IMR-90 (cell line): ENCODE measurements around the gene MYH6. TPM values are rescaled to one million over a fixed set of nuclear protein-coding genes. Genes with fewer than 3 reads are reported as not detected.

Experiments used
- ATAC-seq: fragments of 200-7000 bp; cut with Tn5 transposase; 2 replicates; pipeline ENCODE4 v1.9.1; 2020; ENCODE audit warnings: low read depth, mild to moderate bottlenecking, moderate library complexity
- BruUV-seq: library from RNA; stranded (reverse); fragments of 400-500 nt; replicated peaks from 2 replicates; lab custom pipeline; 2021; lab: Mats Ljungman, UMichigan
- CTCF ChIA-PET: fragments of 300-600 bp; formaldehyde crosslinking; extraction: SDS; loops from one replicate; lab custom pipeline; 2021; ENCODE audit warnings: antibody characterized with exemption; lab: Yijun Ruan, JAX
- POLR2A ChIA-PET: fragments of 300-600 bp; sonication (Branson Sonifier 250); formaldehyde crosslinking; loops from one replicate; lab custom pipeline; 2022; ENCODE audit warnings: antibody characterized with exemption; ENCODE audit not compliant: unreplicated experiment; lab: Charles Lee
- DNase-seq: peaks from one replicate; pipeline ENCODE4 v3.0.0; 2013
- H2AFZ ChIP-seq: replicated peaks from 2 replicates; pipeline ENCODE3; 2013; ENCODE audit warnings: low read length, mild to moderate bottlenecking; ENCODE audit not compliant: poor library complexity
- H2AK5ac ChIP-seq: 2 replicates; pipeline ENCODE4 v1.6.1; 2013; ENCODE audit warnings: low read depth, low read length, inconsistent platforms
- H2AK9ac ChIP-seq: replicated peaks from 2 replicates; pipeline ENCODE3; 2013; ENCODE audit warnings: mild to moderate bottlenecking, low read depth, low read length, moderate library complexity; ENCODE audit not compliant: poor library complexity
- H2BK120ac ChIP-seq: 2 replicates; pipeline ENCODE4 v1.6.1; 2013; ENCODE audit warnings: low read depth, low read length, inconsistent platforms
- H2BK15ac ChIP-seq: 3 replicates; pipeline ENCODE4 v1.6.1; 2013; ENCODE audit warnings: low read depth, low read length, inconsistent platforms
- H2BK20ac ChIP-seq: 2 replicates; pipeline ENCODE4 v1.6.1; 2013; ENCODE audit warnings: low read depth, mild to moderate bottlenecking, inconsistent platforms, low read length, moderate library complexity
- H2BK5ac ChIP-seq: 2 replicates; pipeline ENCODE4 v1.6.1; 2013; ENCODE audit warnings: mild to moderate bottlenecking, low read depth, low read length, inconsistent platforms; ENCODE audit not compliant: poor library complexity, severe bottlenecking
- H3K14ac ChIP-seq: replicated peaks from 2 replicates; pipeline ENCODE4 v1.6.1; 2013; ENCODE audit warnings: low read depth, low read length, inconsistent platforms
- H3K18ac ChIP-seq: 2 replicates; pipeline ENCODE4 v1.6.1; 2013; ENCODE audit warnings: low read depth, low read length, control low read depth
- H3K23ac ChIP-seq: 2 replicates; pipeline ENCODE4 v1.6.1; 2013; ENCODE audit warnings: low read depth, low read length, inconsistent platforms
- H3K27ac ChIP-seq: 2 replicates; pipeline ENCODE4 v1.5.1; 2013; ENCODE audit warnings: mild to moderate bottlenecking, control low read depth, low read length; ENCODE audit not compliant: insufficient read depth
- H3K27me3 ChIP-seq: 2 replicates; pipeline ENCODE4 v1.6.1; 2013; ENCODE audit warnings: low read length; ENCODE audit not compliant: control insufficient read depth, insufficient read depth
- H3K36me3 ChIP-seq: 2 replicates; pipeline ENCODE4 v1.6.1; 2013; ENCODE audit warnings: low read length, mixed read lengths; ENCODE audit not compliant: control insufficient read depth, insufficient read depth
- H3K4ac ChIP-seq: 2 replicates; pipeline ENCODE4 v1.6.1; 2013; ENCODE audit warnings: low read depth, low read length, inconsistent platforms
- H3K4me1 ChIP-seq: 2 replicates; pipeline ENCODE4 v1.6.1; 2013; ENCODE audit warnings: low read length, mixed read lengths; ENCODE audit not compliant: control insufficient read depth, insufficient read depth
- H3K4me2 ChIP-seq: 2 replicates; pipeline ENCODE4 v1.6.1; 2013; ENCODE audit warnings: low read depth, mild to moderate bottlenecking, control low read depth, low read length, moderate library complexity
- H3K4me3 ChIP-seq: 2 replicates; pipeline ENCODE4 v1.5.1; 2013; ENCODE audit warnings: low read depth, mild to moderate bottlenecking, control low read depth, low read length, moderate library complexity; ENCODE audit not compliant: insufficient read depth
- H3K56ac ChIP-seq: 2 replicates; pipeline ENCODE4 v1.6.1; 2013; ENCODE audit warnings: low read length, inconsistent platforms; ENCODE audit not compliant: insufficient read depth; ENCODE audit errors: extremely low read depth
- H3K79me1 ChIP-seq, 2 experiments: 2 replicates each; pipeline ENCODE4 v1.6.1; 2013; ENCODE audit warnings: low read length in 2 of 2, inconsistent platforms in 1 of 2, low read depth in 1 of 2
- H3K9ac ChIP-seq: 2 replicates; pipeline ENCODE4 v1.6.1; 2013; ENCODE audit warnings: low read depth, low read length, control low read depth
- H3K9me1 ChIP-seq: 2 replicates; pipeline ENCODE4 v1.6.1; 2013; ENCODE audit warnings: low read length, inconsistent platforms; ENCODE audit not compliant: insufficient read depth
- H3K9me3 ChIP-seq: 2 replicates; pipeline ENCODE4 v1.6.1; 2013; ENCODE audit warnings: low read length; ENCODE audit not compliant: control insufficient read depth, insufficient read depth
- H4K20me1 ChIP-seq: 2 replicates; pipeline ENCODE4 v1.6.1; 2013; ENCODE audit warnings: low read length, inconsistent platforms; ENCODE audit not compliant: insufficient read depth
- H4K5ac ChIP-seq: 2 replicates; pipeline ENCODE4 v1.6.1; 2013; ENCODE audit warnings: mild to moderate bottlenecking, low read depth, low read length, control low read depth
- H4K8ac ChIP-seq, 2 experiments: 2 replicates each; pipeline ENCODE4 v1.6.1; 2013; ENCODE audit warnings: low read depth in 2 of 2, low read length in 2 of 2, control low read depth in 1 of 2, inconsistent platforms in 1 of 2
- H4K91ac ChIP-seq: 2 replicates; pipeline ENCODE4 v1.6.1; 2013; ENCODE audit warnings: low read depth, low read length, inconsistent platforms; ENCODE audit not compliant: insufficient read depth
- BHLHE40 ChIP-seq: fragments of 150-350 bp; IDR thresholded peaks from 2 replicates; pipeline ENCODE4 v1.6.1; 2016; ENCODE audit warnings: mild to moderate bottlenecking, low read depth, low read length
- CEBPB ChIP-seq: IDR thresholded peaks from 2 replicates; pipeline ENCODE4 v1.6.1; 2012; ENCODE audit warnings: low read depth, low read length, improper control_type of control experiment
- CHD1 ChIP-seq: IDR thresholded peaks from 2 replicates; pipeline ENCODE4 v1.6.1; 2012; ENCODE audit warnings: low read depth, low read length, improper control_type of control experiment
- CTCF ChIP-seq: conservative IDR thresholded peaks from 2 replicates; pipeline ENCODE4 v1.5.1; 2012; ENCODE audit warnings: mild to moderate bottlenecking, low read depth, low read length, improper control_type of control experiment
- FOS ChIP-seq: fragments of 150-350 bp; IDR thresholded peaks from 2 replicates; pipeline ENCODE4 v1.6.1; 2016; ENCODE audit warnings: low read depth, low read length
- MAZ ChIP-seq: IDR thresholded peaks from 2 replicates; pipeline ENCODE4 v1.6.1; 2012; ENCODE audit warnings: low read depth, mild to moderate bottlenecking, low read length, improper control_type of control experiment, moderate library complexity, borderline replicate concordance
- NFE2L2 ChIP-seq: fragments of 150-350 bp; IDR thresholded peaks from 2 replicates; pipeline ENCODE4 v1.6.1; 2016; ENCODE audit warnings: low read depth, mild to moderate bottlenecking, low read length
- RAD21 ChIP-seq: IDR thresholded peaks from 2 replicates; pipeline ENCODE4 v1.6.1; 2012; ENCODE audit warnings: low read length, improper control_type of control experiment
- RFX5 ChIP-seq: IDR thresholded peaks from 2 replicates; pipeline ENCODE4 v1.8.0; 2012; ENCODE audit warnings: low read depth, mild to moderate bottlenecking, low read length, moderate library complexity
- SMC3 ChIP-seq: fragments of 150-350 bp; IDR thresholded peaks from 2 replicates; pipeline ENCODE4 v1.6.1; 2016; ENCODE audit warnings: low read depth, mild to moderate bottlenecking, antibody characterized with exemption, low read length, moderate library complexity
- USF2 ChIP-seq: fragments of 150-350 bp; IDR thresholded peaks from 2 replicates; pipeline ENCODE4 v1.6.1; 2017; ENCODE audit warnings: mild to moderate bottlenecking, antibody characterized with exemption, low read length, low read depth
- WGBS, 2 experiments: methylation state at CpG; one replicate each; pipeline versions ENCODE4 v1.1.5 to v1.1.7; 2013; ENCODE audit warnings: missing lambda C conversion rate in 2 of 2; ENCODE audit not compliant: insufficient read length in 1 of 2; ENCODE audit errors: extremely low coverage in 2 of 2; 5-methylcytosine and 5-hydroxymethylcytosine counted together
- dilution Hi-C: fragments of 300-500 bp; cut with HindIII; formaldehyde crosslinking; loops from one replicate; pipeline ENCODE4 v1.14.3; 2018; ENCODE audit warnings: low sequenced_read_pairs; ENCODE audit not compliant: unreplicated experiment
- in situ Hi-C: fragments of 300-500 bp; cut with MboI; formaldehyde crosslinking; loops from 3 replicates; pipeline ENCODE4 v1.14.3; 2019; ENCODE audit warnings: low sequenced_read_pairs, inconsistent platforms, mixed read lengths
- intact Hi-C: fragments of 100-400 bp; cut with micrococcal nuclease; formaldehyde crosslinking; loops from 2 replicates; pipeline ENCODE4 v1.10.0; 2022
- polyA plus RNA-seq, 3 experiments: library from polyadenylated mRNA; depleted of rRNA; stranded (reverse); fragments of >200 nt; gene quantifications; 2 replicates each; pipeline ENCODE4 v1.2.3, GENCODE V29; 2012; ENCODE audit warnings: low replicate concordance in 1 of 3
- total RNA-seq: library from RNA; depleted of rRNA; stranded (reverse); fragments of >200 nt; gene quantifications from 2 replicates; pipeline ENCODE4 v1.2.3, GENCODE V29; 2012

Gene MYH6
- total and polyA plus RNA-seq, 2 of the 4 experiments (the other 2 are of a cell fraction): not detected

DNA sequence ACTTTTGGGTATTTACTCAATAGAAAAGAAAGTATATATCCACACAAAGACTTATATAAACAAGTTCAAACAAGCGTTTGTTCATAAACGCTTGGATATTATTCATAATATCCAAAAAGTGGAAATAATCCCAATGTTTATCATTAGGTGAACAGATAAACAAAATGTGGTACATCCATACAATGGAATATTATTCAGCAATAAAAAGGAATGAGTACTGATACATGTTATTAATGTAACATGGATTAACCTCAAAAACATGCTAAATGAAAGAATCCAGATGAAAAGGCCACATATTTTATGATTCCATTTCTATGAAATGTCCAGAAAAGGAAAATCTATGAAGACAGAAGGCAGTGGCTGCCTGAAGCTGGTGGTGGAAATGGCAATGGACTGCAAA is 44.2 kb upstream of the MYH6 start:
- no peak overlapping the region for H4K5ac ChIP-seq
- H3K79me1 ChIP-seq: no peaks in the 10 kb centered on the region
- no peak overlapping the region for H2BK15ac ChIP-seq
- H3K9me3 ChIP-seq: no peaks in the 10 kb centered on the region
- no peak overlapping the region for H2BK120ac ChIP-seq
- no peaks in the 10 kb centered on the region for H3K4me1 ChIP-seq
- no peak overlapping the region for H3K56ac ChIP-seq
- no peak overlapping the region for H2AK9ac ChIP-seq
- no peak overlapping the region for H2BK20ac ChIP-seq
- TF ChIP-seq CTCF (no peak), SMC3 (no peak), USF2 (no peak), CHD1 (no peak), FOS (no peak), BHLHE40 (no peak), MAZ (no peak), NFE2L2 (no peak), RFX5 (no peak), CEBPB (no peak), RAD21 (no peak)
- no peak overlapping the region for H2AK5ac ChIP-seq
- H4K91ac ChIP-seq: no peak overlapping the region
- no peak overlapping the region for H3K4me3 ChIP-seq
- H2AFZ ChIP-seq: no peak overlapping the region
- no peak overlapping the region for H3K18ac ChIP-seq
- no CpG with 5 or more reads among the region's 2 CpGs for WGBS, 2 experiments
- ATAC-seq (no peak), DNase-seq (no peak)
- no peak overlapping the region for H3K14ac ChIP-seq
- in situ Hi-C loops: no loop called here
- no peaks in the 10 kb centered on the region for H3K9me1 ChIP-seq
- no peaks in the 10 kb centered on the region for H4K20me1 ChIP-seq
- no peak overlapping the region for H2BK5ac ChIP-seq
- no peak overlapping the region for H3K23ac ChIP-seq
- intact Hi-C loops: no loop called here
- H3K27me3 ChIP-seq: peaks cover 2% of the 10 kb centered on the region; the same call in 1 of the 2 replicates
- H3K27ac ChIP-seq: no peak overlapping the region
- no TSS peak for BruUV-seq
- H3K4me2 ChIP-seq: no peak overlapping the region
- H4K8ac ChIP-seq: no peak overlapping the region
- CTCF ChIA-PET: no interaction called here
- H3K4ac ChIP-seq: no peak overlapping the region
- dilution Hi-C loops: no loop called here
- no peak overlapping the region for H3K9ac ChIP-seq
- POLR2A ChIA-PET: no interaction called here
- H3K36me3 ChIP-seq: no peaks in the 10 kb centered on the region
